Measurements from ENCODE around the gene CBLN3.

DNA sequence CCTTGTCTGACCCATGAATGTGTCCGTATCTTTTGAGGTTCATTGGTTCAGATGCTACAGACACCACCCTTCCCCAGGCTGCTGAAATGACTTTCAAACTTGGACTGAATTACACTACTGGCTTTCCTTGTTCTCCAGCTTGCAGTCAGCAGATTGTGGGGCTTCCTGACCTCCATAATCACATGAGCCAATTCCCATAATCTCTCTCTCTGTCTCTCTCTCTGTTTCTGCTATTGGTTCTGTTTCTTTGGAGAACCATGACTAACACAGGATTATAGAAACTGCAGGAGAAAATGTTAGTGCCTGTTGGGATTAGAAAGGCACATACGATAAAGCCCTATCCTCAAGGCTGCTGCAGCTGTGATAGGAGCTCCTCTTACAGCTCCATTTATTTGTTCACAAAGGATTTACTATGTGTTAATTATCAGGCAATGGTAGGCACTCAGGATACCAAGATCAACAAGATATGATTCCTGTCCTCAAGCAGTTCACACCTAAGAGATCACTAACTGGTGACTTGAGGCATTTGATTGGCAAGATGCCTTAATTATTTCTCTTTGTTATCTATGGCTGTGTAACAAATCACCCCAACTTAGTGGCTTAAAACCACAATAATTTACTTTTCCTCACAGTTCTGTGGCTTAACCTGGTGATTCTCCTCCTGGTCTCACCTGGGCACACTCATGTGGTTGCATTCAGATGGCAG lies 40.8 kb downstream of the CBLN3 start:
- no peak for TF ChIP-seq CTCF (IDR thresholded peaks at IDR 0.05)
- no peak for TF ChIP-seq POLR2A (IDR thresholded peaks at IDR 0.05)
